GM18861 (cell line): ENCODE measurements around the gene METTL16.
"Not testable (repeated sequence)": the region's sequence is repeated elsewhere in the genome, so short reads cannot be mapped to it uniquely, and the experiment has no call there.

Experiments used
- ATAC-seq: cut with Tn5 transposase; IDR thresholded peaks from one replicate; pipeline ENCODE4 v1.9.1; 2021; ENCODE audit not compliant: unreplicated experiment

The METTL16 gene

GRCh38 chr17:2502871-2503580 lies 8.7 kb downstream of the METTL16 start:
- ATAC-seq: no peak

- ATAC-seq: no peak
These were observed 11.2 kb downstream of the METTL16 start for GRCh38 chr17:2500446-2500845.

GRCh38 chr17:2489286-2489685 lies 22.4 kb downstream of the METTL16 start:
- ATAC-seq: not testable (repeated sequence)

- ATAC-seq: no peak
These were observed 24.4 kb downstream of the METTL16 start for GRCh38 chr17:2487306-2487705.

- ATAC-seq: not testable (repeated sequence)
These were observed 25.0 kb downstream of the METTL16 start for GRCh38 chr17:2486709-2487108.

GRCh38 chr17:2485970-2486369 lies 25.7 kb downstream of the METTL16 start:
- no peak for ATAC-seq

- no peak for ATAC-seq
These were observed 26.1 kb downstream of the METTL16 start for GRCh38 chr17:2485543-2485942.

GRCh38 chr17:2484876-2485275 lies 26.8 kb downstream of the METTL16 start:
- ATAC-seq: no peak

- ATAC-seq: no peak
These were observed 28.6 kb downstream of the METTL16 start for GRCh38 chr17:2483084-2483483.

- ATAC-seq: no peak
These were observed 29.5 kb downstream of the METTL16 start for GRCh38 chr17:2482218-2482617.

GRCh38 chr17:2481760-2482159 lies 29.9 kb downstream of the METTL16 start:
- ATAC-seq: no peak

- no peak for ATAC-seq
These were observed 33.2 kb downstream of the METTL16 start for GRCh38 chr17:2478458-2478857.

GRCh38 chr17:2475056-2475455 lies 36.6 kb downstream of the METTL16 start:
- no peak for ATAC-seq

GRCh38 chr17:2474371-2474770 lies 37.3 kb downstream of the METTL16 start:
- no peak for ATAC-seq

GRCh38 chr17:2468270-2468669 lies 43.4 kb downstream of the METTL16 start:
- no peak for ATAC-seq

- ATAC-seq: no peak
These were observed 44.8 kb downstream of the METTL16 start for GRCh38 chr17:2466931-2467330.

- ATAC-seq: no peak
These were observed 49.2 kb downstream of the METTL16 start for GRCh38 chr17:2462481-2462880.

- ATAC-seq: no peak
These were observed 51.8 kb downstream of the METTL16 start for GRCh38 chr17:2459917-2460271.

GRCh38 chr17:2457913-2458312 lies 53.8 kb downstream of the METTL16 start:
- ATAC-seq: no peak

GRCh38 chr17:2456475-2456874 lies 55.2 kb downstream of the METTL16 start:
- no peak for ATAC-seq

- no peak for ATAC-seq
These were observed 55.7 kb downstream of the METTL16 start for GRCh38 chr17:2455956-2456355.

- no peak for ATAC-seq
These were observed 57.8 kb downstream of the METTL16 start for GRCh38 chr17:2453866-2454265.

- ATAC-seq: no peak
These were observed 58.4 kb downstream of the METTL16 start for GRCh38 chr17:2453325-2453724.
